Measurements from ENCODE around the gene MRGPRX2. TPM values are rescaled to one million over a fixed set of nuclear protein-coding genes. Genes with fewer than 3 reads are reported as not detected.

The MRGPRX2 gene
- total and polyA plus RNA-seq, 10 of the 15 experiments (the other 5 are each of a cell fraction or from before 2014, with no cell fraction given): 0.03 to 0.11 TPM; not detected in 8

GRCh38 chr11:19071255-19071654 is 10.7 kb upstream of the MRGPRX2 start (continued):
- 0 out of 2 replicates have a peak, but pooled peaks have one; percentile 19 for TF ChIP-seq RELB (IDR thresholded peaks at IDR 0.05; ENCODE audit: low read depth)
- TF ChIP-seq ATF7 (IDR thresholded peaks at IDR 0.05; ENCODE audit: low read depth): peak; percentile 98
- TF ChIP-seq CHD4 (IDR thresholded peaks at IDR 0.05): no peak
- no peak for TF ChIP-seq ZBTB40 (IDR thresholded peaks at IDR 0.05; ENCODE audit: borderline replicate concordance)
- no peak for TF ChIP-seq POLR2AphosphoS2 (IDR thresholded peaks at IDR 0.05; ENCODE audit: low read depth, low read length)
- TF ChIP-seq, protein P1, sequence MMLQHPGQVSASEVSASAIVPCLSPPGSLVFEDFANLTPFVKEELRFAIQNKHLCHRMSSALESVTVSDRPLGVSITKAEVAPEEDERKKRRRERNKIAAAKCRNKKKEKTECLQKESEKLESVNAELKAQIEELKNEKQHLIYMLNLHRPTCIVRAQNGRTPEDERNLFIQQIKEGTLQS (IDR thresholded peaks at IDR 0.05; ENCODE audit: borderline replicate concordance, extremely low read depth, low read depth, low read length): 0 out of 2 replicates have a peak, but pooled peaks have one; percentile 7
- peak; percentile 66 for TF ChIP-seq IKZF1 (conservative IDR thresholded peaks at IDR 0.05)
- TF ChIP-seq IKZF2 (IDR thresholded peaks at IDR 0.05): peak; percentile 44 to 65; a peak in 3 of 4 replicates
- peak; percentile 85 for TF ChIP-seq RAD21 (IDR thresholded peaks at IDR 0.05; ENCODE audit: insufficient read depth, low read depth, low read length)
- TF ChIP-seq MLLT1 (IDR thresholded peaks at IDR 0.05): 0 out of 2 replicates have a peak, but pooled peaks have one; percentile 43
- peak; percentile 81 for TF ChIP-seq SMC3 (IDR thresholded peaks at IDR 0.05; ENCODE audit: borderline replicate concordance, low read length)
- TF ChIP-seq BCL11A (IDR thresholded peaks at IDR 0.05; ENCODE audit: low read depth, low read length): no peak
- peak; percentile 38; the same call in 1 of the 2 replicates for TF ChIP-seq CREM (IDR thresholded peaks at IDR 0.05; ENCODE audit: low read depth)

Data from GM12878 (cell line).